Common myeloid progenitor, CD34-positive (primary cell): ENCODE results near the gene COMMD1.

Experiments
- CTCF ChIA-PET: fragments of 350-600 bp; sonication (Branson Sonifier 250); formaldehyde crosslinking; loops from one replicate; lab custom pipeline; 2021; ENCODE audit warnings: antibody characterized with exemption; lab: Charles Lee
- POLR2A ChIA-PET: fragments of 350-600 bp; sonication (Branson Sonifier 250); formaldehyde crosslinking; loops from one replicate; lab custom pipeline; 2021; ENCODE audit warnings: antibody characterized with exemption; lab: Charles Lee
- DNase-seq, 3 donors: peaks; one replicate each; pipeline versions ENCODE4 v3.0.0 to v3.0.0-alpha.2; 2013
- H3K27ac ChIP-seq, 2 experiments: 1 replicate in 1 of 2; 2 replicates in 1 of 2; pipeline ENCODE4 v1.7.0; 2013; ENCODE audit warnings: inconsistent platforms in 2 of 2, low read length in 2 of 2, mild to moderate bottlenecking in 2 of 2, low read depth in 1 of 2, moderate library complexity in 1 of 2; ENCODE audit not compliant: severe bottlenecking in 2 of 2, insufficient read depth in 1 of 2, poor library complexity in 1 of 2
- H3K27me3 ChIP-seq, 5 experiments: replicated peaks in 2 of 5; 1 replicate in 3 of 5; 2 replicates in 2 of 5; pipeline versions ENCODE4 v1.6.1 to v1.7.0; 2013; ENCODE audit warnings: low read length in 4 of 5, mild to moderate bottlenecking in 2 of 5, moderate library complexity in 2 of 5, inconsistent platforms in 1 of 5; ENCODE audit not compliant: insufficient read depth in 5 of 5, control insufficient read depth in 4 of 5
- H3K36me3 ChIP-seq, 4 experiments: 1 replicate in 2 of 4; 2 replicates in 2 of 4; pipeline versions ENCODE4 v1.6.1 to v1.7.0; 2013; ENCODE audit warnings: low read length in 3 of 4, control low read depth in 1 of 4, mild to moderate bottlenecking in 1 of 4; ENCODE audit not compliant: control insufficient read depth in 4 of 4, insufficient read depth in 4 of 4
- H3K4me1 ChIP-seq, 4 experiments: 1 replicate in 3 of 4; 2 replicates in 1 of 4; pipeline versions ENCODE4 v1.6.1 to v1.7.1; 2013; ENCODE audit warnings: low read length in 3 of 4, mild to moderate bottlenecking in 3 of 4, control low read depth in 1 of 4, inconsistent platforms in 1 of 4, moderate library complexity in 1 of 4; ENCODE audit not compliant: control insufficient read depth in 4 of 4, insufficient read depth in 4 of 4; ENCODE audit errors: control extremely low read depth in 1 of 4
- H3K4me3 ChIP-seq, 7 experiments: 1 replicate in 4 of 7; 2 replicates in 3 of 7; pipeline versions ENCODE4 v1.5.1 to v1.7.0; 2013; ENCODE audit warnings: mild to moderate bottlenecking in 7 of 7, low read length in 6 of 7, moderate library complexity in 6 of 7, inconsistent platforms in 2 of 7, low read depth in 2 of 7, control low read depth in 1 of 7; ENCODE audit not compliant: insufficient read depth in 4 of 7, control insufficient read depth in 1 of 7; ENCODE audit errors: extremely low read depth in 1 of 7
- H3K9me3 ChIP-seq, 5 experiments: 1 replicate in 4 of 5; 2 replicates in 1 of 5; pipeline versions ENCODE4 v1.6.1 to v1.7.1; 2013; ENCODE audit warnings: low read length in 4 of 5, mild to moderate bottlenecking in 2 of 5, inconsistent platforms in 1 of 5, low read depth in 1 of 5, moderate library complexity in 1 of 5; ENCODE audit not compliant: control insufficient read depth in 4 of 5, insufficient read depth in 2 of 5; ENCODE audit errors: control extremely low read depth in 1 of 5
- WGBS: methylation state at CpG from one replicate; pipeline ENCODE4 v1.1.5; 2013; ENCODE audit not compliant: insufficient coverage; 5-methylcytosine and 5-hydroxymethylcytosine counted together

Gene COMMD1

GRCh38 chr2:61980758-61981157 lies 75.3 kb downstream of the COMMD1 start:
- Histone ChIP-seq H3K36me3 (no peaks in the 10 kb centered on the region), H3K27me3 (no peaks in the 10 kb centered on the region), H3K4me1 (peaks cover 0 to 9% (median 7%) of the 10 kb centered on the region in 4 experiments), H3K4me3 (no peak overlapping the region), H3K27ac (no peak overlapping the region), H3K9me3 (peaks cover 0 to 5% (median 0%) of the 10 kb centered on the region in 5 experiments)
- CTCF ChIA-PET: no interaction called here
- POLR2A ChIA-PET: no interaction called here
- WGBS: 100% methylated on average over 1 of the region's 1 CpG
- no peak for DNase-seq

- POLR2A ChIA-PET: no interaction called here
Observed at GRCh38 chr2:61984682-61985081, 79.2 kb downstream of the COMMD1 start.

GRCh38 chr2:61988462-61989366 lies 83.2 kb downstream of the COMMD1 start:
- DNase-seq: no peak
- peaks cover 0 to 6% (median 0%) of the 10 kb centered on the region in 5 experiments for H3K9me3 ChIP-seq
- H3K36me3 ChIP-seq: peaks cover 0 to 4% (median 0%) of the 10 kb centered on the region in 4 experiments
- H3K4me3 ChIP-seq: no peak overlapping the region
- H3K27me3 ChIP-seq: no peaks in the 10 kb centered on the region
- ChIA-PET POLR2A (no interaction called here), CTCF (interaction anchor here (0.7 to 0.8 kb wide), 2 partner anchors 49 to 409 kb away, joined by 3 read pairs; no protein-coding TSS in a partner anchor)
- WGBS: 100% methylated on average over 3 of the region's 6 CpGs
- peaks cover 0 to 3% (median 0%) of the 10 kb centered on the region in 4 experiments for H3K4me1 ChIP-seq
- H3K27ac ChIP-seq: no peak overlapping the region

More at GRCh38 chr2:61984682-61985081, 79.2 kb downstream of the COMMD1 start:
- CTCF ChIA-PET: interaction anchor here (0.6 to 1.4 kb wide), 3 partner anchors 422 to 1623 kb away, joined by 3 to 4 read pairs (median 3); no protein-coding TSS in a partner anchor
- no CpG with 5 or more reads among the region's 1 CpG for WGBS
- no peaks in the 10 kb centered on the region for H3K27me3 ChIP-seq
- no peak overlapping the region for H3K27ac ChIP-seq
- H3K9me3 ChIP-seq: peaks cover 0 to 11% (median 0%) of the 10 kb centered on the region in 5 experiments
- no peak for DNase-seq
- H3K36me3 ChIP-seq: peaks cover 0 to 4% (median 0%) of the 10 kb centered on the region in 4 experiments
- no peaks in the 10 kb centered on the region for H3K4me1 ChIP-seq
- H3K4me3 ChIP-seq: no peak overlapping the region

- Histone ChIP-seq H3K4me1 (peaks cover 2 to 15% (median 6%) of the 10 kb centered on the region in 4 experiments), H3K27ac (no peak overlapping the region), H3K27me3 (no peaks in the 10 kb centered on the region), H3K4me3 (no peak overlapping the region), H3K36me3 (no peaks in the 10 kb centered on the region), H3K9me3 (peaks cover 0 to 2% (median 0%) of the 10 kb centered on the region in 5 experiments)
- peak; percentile 70 to 85 (median 80) for DNase-seq
- 40% methylated on average over 1 of the region's 3 CpGs for WGBS
- POLR2A ChIA-PET: no interaction called here
- CTCF ChIA-PET: interaction anchor here (0.6 to 3.9 kb wide), 17 partner anchors 8 to 468 kb away, joined by 3 to 70 read pairs (median 4); no protein-coding TSS in a partner anchor
Observed at GRCh38 chr2:61993422-61994024, 88.0 kb downstream of the COMMD1 start.

- ChIA-PET CTCF (interaction anchor here (1.2 to 3.9 kb wide), 8 partner anchors 14 to 420 kb away, joined by 3 to 70 read pairs (median 6); no protein-coding TSS in a partner anchor), POLR2A (interaction anchor here (0.5 to 0.6 kb wide), 2 partner anchors 186 to 247 kb away, joined by 3 to 4 read pairs; no protein-coding TSS in a partner anchor)
- Histone ChIP-seq H3K27ac (no peak overlapping the region), H3K27me3 (no peaks in the 10 kb centered on the region), H3K9me3 (no peaks in the 10 kb centered on the region), H3K4me1 (peaks cover 2 to 15% (median 6%) of the 10 kb centered on the region in 4 experiments), H3K4me3 (no peak overlapping the region), H3K36me3 (no peaks in the 10 kb centered on the region)
- no peak for DNase-seq
- WGBS: 83% methylated on average over 1 of the region's 1 CpG
Observed at GRCh38 chr2:61994531-61994930, 89.1 kb downstream of the COMMD1 start.

GRCh38 chr2:61995065-61995464 lies 89.6 kb downstream of the COMMD1 start:
- Histone ChIP-seq H3K27me3 (no peaks in the 10 kb centered on the region), H3K4me3 (no peak overlapping the region), H3K36me3 (no peaks in the 10 kb centered on the region), H3K4me1 (peaks cover 2 to 15% (median 6%) of the 10 kb centered on the region in 4 experiments), H3K27ac (no peak overlapping the region), H3K9me3 (no peaks in the 10 kb centered on the region)
- 80% methylated on average over 2 of the region's 4 CpGs for WGBS
- ChIA-PET POLR2A (interaction anchor here (0.5 to 0.6 kb wide), 2 partner anchors 186 to 246 kb away, joined by 3 to 4 read pairs; no protein-coding TSS in a partner anchor), CTCF (interaction anchor here (0.6 to 3.9 kb wide), 9 partner anchors 14 to 420 kb away, joined by 3 to 70 read pairs (median 4); no protein-coding TSS in a partner anchor)
- DNase-seq: peak in 2 of 3 donors; percentile 19 to 30
